Activated naive CD4-positive, alpha-beta T cell treated with anti-CD3 and anti-CD28 coated beads, Interleukin-2, amount 10 ng/mL, durations not matched to agents 7 days and 5 days (primary cell): ENCODE data around the gene HSF5.
"Not testable (repeated sequence)": the region's sequence is repeated elsewhere in the genome, so short reads cannot be mapped to it uniquely, and the experiment has no call there.

Experiments used
- CTCF ChIA-PET: fragments of 350-600 bp; sonication (Branson Sonifier 250); formaldehyde crosslinking; loops from one replicate; lab custom pipeline; 2021; ENCODE audit warnings: antibody characterized with exemption; lab: Charles Lee
- DNase-seq: peaks from one replicate; pipeline ENCODE4 v3.0.0-alpha.2; 2020
- H3K27ac Mint-ChIP-seq: one replicate; pipeline ENCODE4 v1.8.0; 2021; ENCODE audit warnings: mild to moderate bottlenecking, moderate library complexity, mixed read lengths
- H3K27me3 Mint-ChIP-seq: one replicate; pipeline ENCODE4 v1.8.0; 2021; ENCODE audit warnings: mild to moderate bottlenecking, mixed read lengths
- H3K36me3 Mint-ChIP-seq: one replicate; pipeline ENCODE4 v1.8.0; 2021; ENCODE audit warnings: mixed read lengths
- H3K4me1 Mint-ChIP-seq: one replicate; pipeline ENCODE4 v1.8.0; 2021; ENCODE audit warnings: mixed read lengths
- H3K4me3 Mint-ChIP-seq: one replicate; pipeline ENCODE4 v1.8.0; 2021; ENCODE audit warnings: mild to moderate bottlenecking, moderate library complexity, mixed read lengths
- H3K9me3 Mint-ChIP-seq: one replicate; pipeline ENCODE4 v1.8.0; 2021; ENCODE audit warnings: mixed read lengths

HSF5 gene

DNA sequence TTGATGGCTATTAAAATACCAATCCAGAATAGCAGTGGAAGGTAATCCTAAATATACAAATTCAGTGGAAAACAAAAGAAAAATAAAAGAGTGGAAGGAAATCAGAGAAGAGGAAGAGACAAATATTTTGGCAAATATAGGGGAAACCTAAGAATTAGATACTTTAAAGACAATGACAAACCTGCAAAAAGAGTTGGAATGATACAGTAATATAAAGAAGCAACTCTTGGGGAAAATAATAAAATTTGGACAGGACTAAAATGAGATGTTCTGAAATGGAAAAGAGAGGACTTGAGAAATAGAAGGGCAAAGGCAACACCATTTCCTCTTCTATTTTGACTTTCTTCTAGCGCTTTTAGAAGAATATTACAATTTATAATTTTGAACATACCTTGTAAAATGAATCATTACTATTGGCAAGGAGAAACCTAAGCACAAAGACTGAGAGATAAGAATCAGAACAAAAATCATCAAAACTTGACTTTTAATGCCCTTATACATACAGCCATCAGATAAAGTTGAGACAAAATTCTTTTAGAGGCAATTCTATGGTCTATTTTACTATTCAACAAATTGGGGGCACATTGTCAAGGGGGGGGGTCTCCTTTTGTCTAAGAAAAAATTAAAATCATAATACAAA is 76.0 kb downstream of the HSF5 start:
- Mint-ChIP-seq H3K9me3 (no peaks in the 10 kb centered on the region), H3K27ac (no peak overlapping the region), H3K36me3 (no peaks in the 10 kb centered on the region), H3K4me3 (no peak overlapping the region), H3K4me1 (peaks cover 5% of the 10 kb centered on the region), H3K27me3 (peaks cover 7% of the 10 kb centered on the region)
- CTCF ChIA-PET, result interaction anchor here (1.0 to 1.9 kb wide), 2 partner anchors 95 to 108 kb away, joined by 3 to 9 read pairs; no protein-coding TSS in a partner anchor
- no peak for DNase-seq

DNA sequence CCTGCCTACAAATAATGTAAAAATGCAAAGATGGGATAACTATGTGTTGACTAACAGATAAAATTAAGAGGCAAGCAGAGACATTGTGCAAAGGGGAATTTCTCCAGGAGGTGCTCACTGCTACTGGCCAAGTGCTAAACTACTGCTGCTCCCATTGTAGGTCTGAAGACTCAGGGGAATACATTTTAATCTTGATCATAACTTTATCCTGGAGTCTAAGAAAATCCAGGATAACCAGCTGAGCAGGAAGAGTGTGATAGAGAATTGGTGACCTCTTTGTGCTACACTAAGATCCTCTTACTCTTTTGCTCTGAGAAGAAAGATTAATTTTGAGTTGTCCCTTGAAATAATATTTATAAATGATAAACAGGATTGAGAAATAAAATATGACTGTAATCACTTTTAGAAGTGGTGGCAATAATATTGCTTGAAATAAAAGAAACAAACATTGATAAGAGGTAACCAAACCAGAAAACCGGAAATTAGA is 76.8 kb downstream of the HSF5 start:
- CTCF ChIA-PET, result no interaction called here
- Mint-ChIP-seq H3K9me3 (no peaks in the 10 kb centered on the region), H3K27ac (no peak overlapping the region)

DNA sequence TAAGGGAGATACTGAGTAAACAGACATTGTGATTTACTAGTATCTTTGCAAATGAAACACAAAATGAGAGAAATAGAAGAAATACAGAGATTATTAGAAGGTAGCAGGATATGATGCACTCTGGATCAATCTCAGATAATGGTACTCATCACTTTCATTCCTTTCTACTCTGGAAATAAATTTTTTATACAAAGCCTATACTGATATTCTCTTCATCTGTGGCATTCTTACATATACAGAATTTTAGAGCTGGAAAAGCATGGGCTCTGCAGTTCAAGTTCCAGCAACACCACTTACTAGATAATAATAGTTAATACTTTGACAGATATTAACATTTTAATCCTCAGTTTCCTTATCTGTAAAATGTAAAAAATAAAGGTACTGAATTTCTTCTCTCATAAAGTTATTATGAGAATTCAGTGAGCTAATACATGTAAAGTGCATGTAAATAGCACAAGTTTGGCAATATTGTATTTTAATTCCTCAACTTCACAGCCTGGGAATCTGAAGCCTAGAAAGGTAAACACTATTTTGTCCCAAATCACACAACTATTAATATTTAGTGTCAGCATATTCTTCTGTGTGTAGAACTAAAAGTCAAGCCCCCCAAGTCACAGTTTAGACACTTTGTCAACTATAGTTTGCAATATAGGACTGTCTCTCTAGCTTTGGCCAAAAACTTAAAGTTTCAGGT is 77.3 kb downstream of the HSF5 start:
- Mint-ChIP-seq H3K27me3 (peaks cover 7% of the 10 kb centered on the region), H3K9me3 (no peaks in the 10 kb centered on the region), H3K36me3 (no peaks in the 10 kb centered on the region), H3K4me3 (no peak overlapping the region), H3K4me1 (no peaks in the 10 kb centered on the region), H3K27ac (no peak overlapping the region)
- CTCF ChIA-PET, result no interaction called here
- no peak for DNase-seq

More for the DNA sequence above, 76.8 kb downstream of the HSF5 start:
- no peaks in the 10 kb centered on the region for H3K36me3 Mint-ChIP-seq
- H3K4me1 Mint-ChIP-seq, result no peaks in the 10 kb centered on the region
- peaks cover 7% of the 10 kb centered on the region for H3K27me3 Mint-ChIP-seq
- H3K4me3 Mint-ChIP-seq, result no peak overlapping the region
- no peak for DNase-seq

DNA sequence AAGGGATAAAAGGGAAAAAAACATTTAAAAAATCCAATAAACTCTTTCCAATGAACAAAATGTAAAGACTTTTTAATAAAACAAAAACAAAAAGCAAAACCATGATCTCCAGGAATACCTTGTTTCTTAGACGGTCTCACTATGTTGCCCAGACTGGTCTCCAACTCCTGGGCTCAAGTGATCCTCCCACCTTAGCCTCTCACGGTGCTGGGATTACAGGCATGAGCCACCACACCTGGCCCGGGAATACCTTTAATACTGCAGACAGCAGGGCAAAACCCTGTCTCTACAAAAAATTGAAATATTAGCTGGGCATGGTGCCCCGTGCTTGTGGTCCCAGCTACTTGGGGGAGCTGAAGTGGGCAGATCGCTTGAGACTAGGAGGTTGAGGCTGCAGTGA is 78.8 kb downstream of the HSF5 start:
- no peak overlapping the region for H3K27ac Mint-ChIP-seq
- H3K4me3 Mint-ChIP-seq, result no peak overlapping the region
- H3K36me3 Mint-ChIP-seq, result no peaks in the 10 kb centered on the region
- CTCF ChIA-PET, result no interaction called here
- H3K4me1 Mint-ChIP-seq, result no peaks in the 10 kb centered on the region
- no peak for DNase-seq
- no peaks in the 10 kb centered on the region for H3K9me3 Mint-ChIP-seq
- H3K27me3 Mint-ChIP-seq, result peaks cover 8% of the 10 kb centered on the region

DNA sequence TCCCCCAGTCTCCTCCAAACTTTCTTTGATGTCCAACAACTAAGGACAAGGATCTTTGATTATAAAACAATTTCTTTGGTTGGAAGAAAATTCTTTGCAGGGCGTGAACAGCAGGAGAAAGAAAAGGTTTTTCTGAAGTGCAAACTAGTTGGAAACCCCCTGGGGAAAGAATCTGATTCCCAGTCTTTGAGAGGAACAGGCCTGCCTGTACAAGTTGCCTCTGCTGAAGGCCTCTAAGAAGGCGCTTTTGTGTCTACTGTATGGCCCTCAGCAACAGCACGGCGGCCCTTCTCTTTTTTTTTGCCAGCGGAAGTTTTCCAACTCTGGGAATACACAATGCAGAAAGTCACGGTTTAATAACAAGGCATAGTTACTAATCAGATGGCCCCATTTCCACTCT is 84.9 kb downstream of the HSF5 start:
- CTCF ChIA-PET, result no interaction called here
- no peak overlapping the region for H3K4me3 Mint-ChIP-seq
- H3K36me3 Mint-ChIP-seq, result no peaks in the 10 kb centered on the region
- DNase-seq, result no peak
- H3K4me1 Mint-ChIP-seq, result peaks cover 11% of the 10 kb centered on the region
- H3K27me3 Mint-ChIP-seq, result peaks cover 20% of the 10 kb centered on the region
- H3K9me3 Mint-ChIP-seq, result no peaks in the 10 kb centered on the region
- H3K27ac Mint-ChIP-seq, result no peak overlapping the region

DNA sequence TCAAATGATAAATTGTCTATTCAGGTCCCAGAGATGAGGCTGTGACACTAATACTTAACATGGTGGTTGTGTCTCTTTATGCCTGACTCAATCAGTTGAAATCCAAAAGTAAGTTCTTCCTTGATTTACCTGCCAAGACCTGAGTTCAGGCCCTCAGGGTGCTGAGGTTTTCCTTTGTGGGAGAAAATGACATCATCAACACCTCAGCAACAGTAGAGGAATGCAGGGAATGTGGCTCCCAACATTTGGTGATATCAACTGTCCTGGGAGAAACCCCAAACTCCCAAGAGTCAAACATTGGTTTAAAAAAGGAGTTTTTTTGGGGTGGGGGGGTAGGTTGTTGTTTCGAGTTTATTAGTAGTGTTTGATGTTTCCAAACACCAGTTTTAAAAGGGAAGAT is 85.5 kb downstream of the HSF5 start:
- no peak overlapping the region for H3K4me3 Mint-ChIP-seq
- CTCF ChIA-PET, result interaction anchor here (1.6 kb wide), 1 partner anchor 15 kb away, joined by 3 read pairs; the partner anchor contains the start of gene RNF43
- H3K9me3 Mint-ChIP-seq, result no peaks in the 10 kb centered on the region
- no peak for DNase-seq
- H3K27me3 Mint-ChIP-seq, result peaks cover 20% of the 10 kb centered on the region
- H3K27ac Mint-ChIP-seq, result no peak overlapping the region
- peaks cover 11% of the 10 kb centered on the region for H3K4me1 Mint-ChIP-seq
- no peaks in the 10 kb centered on the region for H3K36me3 Mint-ChIP-seq

DNA sequence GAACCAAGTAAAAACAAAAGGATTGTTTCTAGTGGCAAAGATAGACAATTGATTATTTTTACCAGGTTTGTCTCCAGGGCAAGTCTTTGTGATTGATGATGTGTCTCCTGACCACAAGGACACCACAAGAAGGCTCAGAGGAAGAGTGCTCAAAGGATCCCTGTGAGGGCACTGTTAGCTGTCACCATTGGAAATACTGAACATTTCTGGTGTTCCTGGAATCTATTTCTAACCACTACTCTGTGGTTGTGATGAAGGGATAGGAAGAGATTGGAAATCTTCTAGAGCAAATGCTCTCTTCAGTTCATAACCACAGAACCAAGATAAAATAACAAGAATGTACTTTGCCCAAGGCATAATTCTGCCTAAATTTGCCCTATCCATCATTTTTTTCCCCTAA is 86.2 kb downstream of the HSF5 start:
- no peak for DNase-seq
- peaks cover 20% of the 10 kb centered on the region for H3K27me3 Mint-ChIP-seq
- peaks cover 11% of the 10 kb centered on the region for H3K4me1 Mint-ChIP-seq
- H3K4me3 Mint-ChIP-seq, result no peak overlapping the region
- no peak overlapping the region for H3K27ac Mint-ChIP-seq
- CTCF ChIA-PET, result interaction anchor here (1.0 to 1.6 kb wide), 2 partner anchors 15 to 18 kb away, joined by 3 to 4 read pairs; partner anchors contain the start of gene RNF43
- no peaks in the 10 kb centered on the region for H3K9me3 Mint-ChIP-seq
- no peaks in the 10 kb centered on the region for H3K36me3 Mint-ChIP-seq

DNA sequence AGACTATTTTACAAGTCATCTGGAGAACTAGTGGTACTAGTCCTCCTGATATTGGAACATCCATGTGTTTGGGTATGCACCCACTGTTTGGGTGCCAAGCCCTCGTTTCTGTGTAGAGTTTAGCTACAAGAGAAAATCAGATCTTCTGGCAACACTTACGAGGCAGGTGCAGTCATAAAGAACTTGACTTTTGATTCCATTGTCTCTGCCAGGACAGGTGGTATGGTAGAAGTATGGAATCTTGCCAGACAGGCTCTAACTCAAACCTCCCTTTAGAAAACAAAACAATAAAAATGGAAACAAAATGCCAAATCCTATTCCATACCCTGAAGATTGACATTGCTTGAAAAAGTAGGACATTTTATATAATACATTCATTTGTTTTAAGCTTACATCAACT is 86.9 kb downstream of the HSF5 start:
- peaks cover 11% of the 10 kb centered on the region for H3K4me1 Mint-ChIP-seq
- no peak overlapping the region for H3K4me3 Mint-ChIP-seq
- DNase-seq, result no peak
- no peaks in the 10 kb centered on the region for H3K9me3 Mint-ChIP-seq
- CTCF ChIA-PET, result interaction anchor here (1.0 to 1.6 kb wide), 2 partner anchors 16 to 18 kb away, joined by 3 to 4 read pairs; partner anchors contain the start of gene RNF43
- no peak overlapping the region for H3K27ac Mint-ChIP-seq
- peaks cover 20% of the 10 kb centered on the region for H3K27me3 Mint-ChIP-seq
- H3K36me3 Mint-ChIP-seq, result no peaks in the 10 kb centered on the region

DNA sequence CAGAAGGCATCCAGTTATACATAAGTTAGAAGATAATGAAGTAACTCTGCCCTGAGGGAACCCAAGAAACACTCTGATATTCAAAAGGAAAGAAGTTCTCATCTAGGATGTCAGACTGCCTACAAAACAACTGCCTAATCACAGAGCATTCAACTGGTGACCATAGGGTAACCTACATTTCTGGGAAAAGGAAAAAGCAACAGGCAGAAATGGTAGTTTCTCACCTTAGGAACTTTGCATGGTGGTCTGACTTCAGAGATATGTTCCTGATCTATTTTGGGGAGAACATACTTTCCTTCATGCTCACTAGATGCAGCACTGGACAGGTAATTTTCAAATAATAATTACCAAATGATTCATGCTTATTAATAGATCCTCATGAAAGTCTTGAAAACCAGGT is 87.4 kb downstream of the HSF5 start:
- Mint-ChIP-seq H3K36me3 (no peaks in the 10 kb centered on the region), H3K4me3 (no peak overlapping the region), H3K27me3 (peaks cover 20% of the 10 kb centered on the region), H3K4me1 (peaks cover 11% of the 10 kb centered on the region), H3K27ac (no peak overlapping the region), H3K9me3 (no peaks in the 10 kb centered on the region)
- CTCF ChIA-PET, result interaction anchor here (0.6 to 1.6 kb wide), 3 partner anchors 17 to 84 kb away, joined by 3 to 4 read pairs (median 3); partner anchors contain the start of gene RNF43
- DNase-seq, result no peak

DNA sequence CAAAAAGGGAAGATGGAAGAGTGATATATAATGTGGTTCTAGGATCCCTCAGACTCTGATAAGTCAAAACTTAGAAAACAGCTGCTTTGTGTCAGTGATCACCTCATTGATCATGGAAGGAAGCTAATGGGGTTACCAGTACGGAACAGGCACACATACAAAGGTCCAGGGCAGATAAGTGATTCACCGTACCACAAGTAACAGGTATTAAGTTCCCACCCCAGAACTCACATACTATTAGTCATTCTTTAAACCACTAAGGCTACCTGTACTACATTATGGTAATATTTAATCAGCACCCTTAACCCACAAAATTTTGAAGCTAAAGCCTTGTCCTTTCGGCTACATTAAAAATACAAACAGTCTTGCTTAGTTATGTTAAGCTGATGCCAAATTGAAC is 88.2 kb downstream of the HSF5 start:
- no peaks in the 10 kb centered on the region for H3K36me3 Mint-ChIP-seq
- H3K27ac Mint-ChIP-seq, result no peak overlapping the region
- CTCF ChIA-PET, result interaction anchor here (0.6 kb wide), 1 partner anchor 83 kb away, joined by 3 read pairs; no protein-coding TSS in a partner anchor
- no peak for DNase-seq
- peaks cover 15% of the 10 kb centered on the region for H3K27me3 Mint-ChIP-seq
- H3K4me3 Mint-ChIP-seq, result no peak overlapping the region
- no peaks in the 10 kb centered on the region for H3K9me3 Mint-ChIP-seq
- peaks cover 11% of the 10 kb centered on the region for H3K4me1 Mint-ChIP-seq

DNA sequence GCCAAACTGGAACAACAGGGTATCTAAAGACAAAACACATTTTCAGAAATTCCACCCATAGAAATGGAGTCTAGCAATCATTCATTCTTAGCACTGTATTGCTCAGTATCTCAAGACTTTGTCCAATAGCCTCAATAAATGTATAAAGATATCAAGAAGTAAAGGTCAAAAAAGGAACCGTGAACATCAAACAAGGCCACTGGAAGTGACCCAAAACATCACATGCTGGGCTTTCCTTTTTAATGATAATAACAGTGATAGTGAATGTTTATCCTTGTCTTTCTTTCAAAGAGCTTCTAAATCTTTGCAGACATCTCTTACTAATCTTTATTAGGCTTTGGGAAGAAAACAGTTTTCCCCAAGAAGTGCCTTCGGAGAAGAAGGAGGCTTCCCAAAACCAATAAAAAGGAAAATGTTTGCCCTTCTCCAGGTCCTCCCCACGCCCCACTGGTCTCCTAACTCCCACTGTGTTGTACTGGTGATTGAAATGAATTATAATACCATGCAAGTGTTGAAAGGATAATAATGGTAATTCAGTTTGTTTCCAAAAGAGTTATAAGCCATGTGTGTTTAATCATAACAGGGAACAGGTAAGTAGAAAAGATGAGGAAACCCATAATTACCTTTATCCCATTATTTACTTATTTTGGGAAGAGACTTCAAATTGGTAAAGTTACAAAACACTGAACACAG is 89.5 kb downstream of the HSF5 start:
- DNase-seq, result no peak
- CTCF ChIA-PET, result interaction anchor here (1.4 kb wide), 1 partner anchor 19 kb away, joined by 3 read pairs; no protein-coding TSS in a partner anchor

DNA sequence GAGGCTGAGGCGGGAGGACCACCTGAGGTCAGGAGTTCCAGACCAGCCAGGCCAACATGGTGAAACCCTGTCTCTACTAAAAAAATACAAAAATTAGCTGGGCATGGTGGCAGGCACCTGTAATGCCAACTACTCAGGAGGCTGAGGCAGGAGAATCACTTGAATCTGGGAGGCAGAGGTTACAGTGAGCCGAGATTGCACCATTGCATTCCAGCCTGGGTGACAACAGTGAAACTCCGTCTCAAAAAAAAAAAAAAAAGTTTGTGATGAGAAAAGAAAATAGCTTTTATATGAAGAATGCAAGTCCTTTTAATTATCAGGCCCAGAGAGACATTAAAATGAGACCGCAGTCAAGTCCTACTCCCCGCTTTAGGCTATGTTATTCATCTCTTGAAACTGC is 90.8 kb downstream of the HSF5 start:
- H3K4me1 Mint-ChIP-seq, DNase-seq, H3K27ac Mint-ChIP-seq, H3K36me3 Mint-ChIP-seq, H3K9me3 Mint-ChIP-seq, H3K4me3 Mint-ChIP-seq: not testable (repeated sequence)
- H3K27me3 Mint-ChIP-seq, result peaks cover 10% of the 10 kb centered on the region
- CTCF ChIA-PET, result interaction anchor here (1.4 kb wide), 1 partner anchor 20 kb away, joined by 3 read pairs; no protein-coding TSS in a partner anchor

More for the DNA sequence above, 89.5 kb downstream of the HSF5 start:
- Mint-ChIP-seq H3K4me3 (no peak overlapping the region), H3K9me3 (no peaks in the 10 kb centered on the region), H3K4me1 (peaks cover 11% of the 10 kb centered on the region), H3K27me3 (peaks cover 15% of the 10 kb centered on the region), H3K27ac (no peak overlapping the region), H3K36me3 (no peaks in the 10 kb centered on the region)

DNA sequence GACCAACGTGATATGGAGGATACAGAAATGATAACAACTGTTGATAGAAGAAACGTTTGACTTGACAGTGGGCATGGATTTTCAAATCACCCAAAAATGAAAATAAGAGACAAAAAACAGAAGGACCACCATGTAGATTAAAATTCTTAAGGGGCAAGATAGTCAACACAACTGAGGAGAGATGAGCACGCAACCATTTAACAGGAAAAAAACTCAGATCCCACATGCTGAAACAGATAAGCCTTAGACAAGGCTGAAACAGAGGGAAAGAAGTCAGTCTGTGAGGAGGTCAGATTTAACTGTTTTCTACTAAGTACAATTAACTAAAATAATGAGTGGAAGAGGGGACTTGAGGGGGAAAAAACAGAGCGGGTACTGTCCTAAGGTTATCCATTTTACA is 92.0 kb downstream of the HSF5 start:
- H3K4me1 Mint-ChIP-seq, result no peaks in the 10 kb centered on the region
- no peaks in the 10 kb centered on the region for H3K36me3 Mint-ChIP-seq
- H3K27ac Mint-ChIP-seq, result no peak overlapping the region

More for the DNA sequence above, 92.0 kb downstream of the HSF5 start:
- H3K27me3 Mint-ChIP-seq, result peaks cover 11% of the 10 kb centered on the region
- DNase-seq, result no peak
- H3K4me3 Mint-ChIP-seq, result no peak overlapping the region
- CTCF ChIA-PET, result interaction anchor here (0.8 kb wide), 1 partner anchor 21 kb away, joined by 3 read pairs; the partner anchor contains the start of gene RNF43
- H3K9me3 Mint-ChIP-seq, result no peaks in the 10 kb centered on the region
